HG03039 (cell line): ENCODE results near the gene SORBS1.

ENCODE experiments used
- ATAC-seq: cut with Tn5 transposase; IDR thresholded peaks from one replicate; pipeline ENCODE4 v1.9.1; 2021; ENCODE audit warnings: mild to moderate bottlenecking, moderate library complexity; ENCODE audit not compliant: unreplicated experiment

SORBS1 gene

GRCh38 chr10:95416270-95416669 is 144.9 kb downstream of the SORBS1 start:
- no peak for ATAC-seq

DNA sequence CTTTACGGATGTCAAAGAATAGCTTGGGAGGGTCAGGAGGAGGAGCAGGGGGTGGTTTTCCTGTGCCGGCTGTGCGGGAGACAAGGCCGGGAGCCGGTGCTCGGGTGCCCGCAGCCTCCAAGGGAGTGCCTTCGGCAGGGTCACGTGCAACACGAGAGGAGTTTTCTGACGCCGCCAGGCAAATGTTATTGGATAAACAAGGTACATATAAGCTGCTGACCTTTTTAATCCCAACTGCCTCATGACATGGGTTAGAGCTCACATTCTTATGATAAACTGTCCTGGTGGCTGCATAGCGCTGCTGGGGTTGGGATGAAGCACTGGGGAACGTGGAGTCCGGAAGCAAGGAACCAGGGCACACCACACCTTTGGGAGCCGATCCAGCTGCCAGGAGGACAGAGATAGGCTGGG is 145.5 kb downstream of the SORBS1 start:
- ATAC-seq: no peak

DNA sequence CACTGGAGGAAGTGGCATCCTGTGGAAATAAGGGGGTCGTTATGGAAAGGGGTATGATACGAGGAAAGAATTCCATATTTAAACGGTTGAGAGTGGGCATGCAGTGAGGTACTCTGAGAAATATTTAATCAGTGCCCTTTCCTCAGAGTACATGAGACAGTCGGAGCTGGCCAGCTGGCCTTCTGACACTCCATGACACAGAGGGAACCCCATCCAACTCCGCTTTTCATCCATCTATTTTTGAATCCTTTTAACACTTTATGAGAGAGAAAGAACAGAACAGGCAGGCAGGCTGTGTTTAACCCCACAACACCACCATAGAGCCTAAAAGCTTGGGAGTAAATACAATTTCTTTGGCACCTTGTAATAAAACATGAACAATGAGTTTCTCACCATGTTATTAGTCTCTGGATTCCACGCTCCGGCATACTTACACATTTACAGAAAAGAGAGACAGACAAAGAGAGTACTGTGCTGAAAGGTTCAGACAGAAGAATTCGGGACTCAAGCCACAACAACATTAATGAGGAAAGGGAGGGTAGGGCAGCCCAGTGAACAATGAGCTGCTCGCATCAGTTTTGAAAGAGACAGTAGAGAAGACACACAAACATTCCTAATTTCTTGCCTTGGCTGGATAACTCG is 146.2 kb downstream of the SORBS1 start:
- no peak for ATAC-seq

- ATAC-seq: no peak
Measured at GRCh38 chr10:95414016-95414830, 146.9 kb downstream of the SORBS1 start.

- ATAC-seq: no peak
Measured at GRCh38 chr10:95413588-95413987, 147.6 kb downstream of the SORBS1 start.

- ATAC-seq: no peak
Measured at GRCh38 chr10:95411635-95412034, 149.5 kb downstream of the SORBS1 start.

DNA sequence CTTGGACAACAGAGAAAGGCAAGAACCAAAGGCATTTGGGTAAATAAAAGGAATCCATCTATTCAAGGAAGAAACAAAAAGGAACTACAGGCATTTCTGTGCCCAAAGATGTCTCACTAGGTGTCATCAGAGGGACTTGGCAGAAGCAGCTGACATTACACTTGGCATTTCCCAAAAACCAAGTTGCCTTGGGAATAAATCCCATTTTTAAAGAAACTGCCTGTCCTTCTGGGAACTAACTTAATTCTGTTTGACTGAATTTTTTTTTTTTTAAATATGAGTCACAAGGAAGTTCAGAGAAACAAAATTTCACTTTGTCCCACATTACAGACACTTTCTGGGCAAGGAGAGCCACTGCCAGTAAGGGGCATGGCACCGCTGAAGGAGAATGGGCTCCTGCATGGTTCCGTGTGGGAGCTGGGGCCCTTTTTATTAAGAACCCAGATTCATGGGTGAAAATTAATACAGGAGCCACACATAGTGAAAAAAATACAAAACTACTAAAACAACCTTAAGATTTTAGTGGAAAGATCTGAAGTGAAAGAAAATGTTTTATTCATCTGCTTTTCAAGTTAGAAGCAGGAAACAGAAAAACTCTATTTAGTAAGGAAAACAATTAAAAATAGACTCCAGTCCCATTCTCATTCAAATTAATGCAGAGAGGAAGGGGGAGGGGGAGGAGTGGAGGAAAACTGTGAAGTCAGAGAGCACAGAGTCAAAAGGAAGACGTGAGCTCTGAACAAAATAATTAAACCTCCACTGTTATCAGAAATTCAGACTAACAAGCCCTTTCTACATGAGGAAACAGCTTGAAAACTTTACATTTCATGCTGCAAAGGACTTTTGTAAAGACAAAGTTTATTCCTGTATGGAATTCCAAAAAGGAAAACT is 151.9 kb downstream of the SORBS1 start:
- ATAC-seq: no peak

- ATAC-seq: no peak
Measured at GRCh38 chr10:95408148-95408960, 152.8 kb downstream of the SORBS1 start.

GRCh38 chr10:95407546-95407945 is 153.6 kb downstream of the SORBS1 start:
- no peak for ATAC-seq

DNA sequence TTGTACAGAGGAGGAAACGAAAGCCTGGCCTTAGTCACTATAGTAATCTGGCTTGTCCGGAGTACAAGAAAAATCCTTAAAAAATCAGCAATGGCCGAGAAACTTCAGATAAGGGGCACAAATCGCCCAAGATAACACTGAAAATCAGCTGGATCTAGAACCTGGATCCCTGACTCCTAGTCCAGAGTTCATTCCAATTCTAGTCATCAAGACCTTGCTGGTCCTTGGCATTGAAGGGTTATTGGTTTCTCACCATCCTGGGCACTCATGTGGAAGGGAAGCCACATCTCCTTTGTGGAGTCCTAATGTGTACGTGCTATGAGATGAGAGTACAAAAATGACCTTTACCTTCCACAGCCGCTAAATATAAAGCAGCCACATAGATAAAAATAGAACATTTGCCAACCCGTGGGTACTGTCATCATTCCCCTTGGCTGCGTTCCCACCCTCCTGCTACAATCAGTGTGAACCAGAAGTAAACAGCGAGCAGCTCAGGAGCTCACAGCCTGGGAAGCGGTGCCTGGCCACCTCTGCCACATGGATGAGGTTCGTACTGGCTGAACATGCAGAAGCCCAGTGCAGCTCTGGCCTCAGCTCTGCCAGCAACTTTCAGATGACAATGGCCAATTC is 154.4 kb downstream of the SORBS1 start:
- ATAC-seq: no peak

GRCh38 chr10:95405655-95406054 is 155.5 kb downstream of the SORBS1 start:
- ATAC-seq: no peak

DNA sequence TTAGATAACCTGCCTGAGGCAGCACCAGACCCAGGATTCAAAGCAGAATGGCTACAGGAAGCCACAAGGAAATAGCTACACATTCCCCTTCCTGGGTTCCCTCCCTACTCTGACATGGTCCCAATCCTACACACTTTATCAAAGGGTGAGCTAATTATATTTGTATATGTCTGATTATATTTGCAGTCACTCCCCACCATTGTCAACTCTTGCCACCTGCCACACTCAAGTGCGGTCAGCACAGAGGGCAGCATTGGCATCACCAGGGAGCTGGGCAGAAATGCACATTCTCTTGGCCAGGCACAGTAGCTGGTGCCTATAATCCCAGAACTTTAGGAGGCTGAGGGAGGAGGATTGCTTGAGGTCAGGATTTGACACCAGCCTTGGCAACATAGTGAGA is 156.3 kb downstream of the SORBS1 start:
- no peak for ATAC-seq

- no peak for ATAC-seq
Measured at GRCh38 chr10:95404462-95404858, 156.7 kb downstream of the SORBS1 start.

GRCh38 chr10:95403700-95404461 is 157.3 kb downstream of the SORBS1 start:
- ATAC-seq: no peak

DNA sequence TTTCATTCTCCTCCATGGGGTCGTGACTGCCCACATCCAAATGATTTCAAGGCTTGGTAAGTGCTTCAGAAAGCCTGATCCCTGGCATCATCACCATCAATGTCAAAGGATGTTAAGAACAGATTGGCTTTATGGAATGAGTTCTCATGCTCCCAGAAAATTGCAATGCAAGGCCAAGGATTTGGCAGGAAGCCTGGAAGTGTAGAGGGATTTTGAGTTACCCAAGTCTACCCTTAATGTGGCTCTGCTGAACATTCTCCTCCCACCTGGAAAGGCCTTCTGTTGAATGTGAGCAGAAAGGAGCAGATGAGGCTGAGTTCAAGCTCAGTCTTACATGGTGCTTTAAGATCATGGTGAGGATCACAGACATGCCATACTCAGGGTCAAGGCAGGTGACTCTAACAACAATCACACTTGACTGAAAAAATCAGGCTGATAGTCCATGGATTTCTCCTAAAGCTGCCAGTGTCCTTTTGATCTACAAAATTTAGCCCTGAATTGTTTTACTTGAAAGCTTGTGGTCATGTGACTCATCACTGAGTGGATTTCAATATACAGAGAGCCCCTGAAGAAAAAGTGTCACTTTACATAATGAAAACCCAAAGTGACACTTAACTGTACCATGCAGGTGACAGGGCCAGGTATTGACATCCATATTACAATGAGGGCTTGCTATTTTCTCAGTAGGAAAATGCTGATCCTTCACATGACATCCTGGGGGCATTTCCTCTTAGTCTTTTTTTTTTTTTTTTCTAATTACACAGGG is 159.3 kb downstream of the SORBS1 start:
- ATAC-seq: no peak

DNA sequence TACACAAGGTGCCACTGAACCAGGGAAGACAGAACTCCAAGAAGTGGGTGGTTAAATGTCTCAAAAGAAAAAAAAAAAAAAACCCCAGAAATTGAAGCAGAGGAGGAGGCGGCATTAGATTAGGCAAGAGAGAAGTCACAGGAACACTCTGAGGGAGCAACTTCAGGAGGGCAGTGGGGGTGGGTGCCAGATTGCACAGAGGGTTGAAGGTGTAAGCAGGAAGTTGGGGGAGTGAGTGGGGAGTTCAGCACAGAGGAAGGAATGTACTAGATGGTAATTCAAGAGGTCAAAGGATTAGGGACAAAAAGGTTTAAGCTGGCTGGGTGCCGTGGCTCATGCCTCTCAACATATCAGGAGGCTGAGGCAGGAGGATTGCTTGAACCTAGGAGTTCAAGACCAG is 160.4 kb downstream of the SORBS1 start:
- ATAC-seq: no peak

DNA sequence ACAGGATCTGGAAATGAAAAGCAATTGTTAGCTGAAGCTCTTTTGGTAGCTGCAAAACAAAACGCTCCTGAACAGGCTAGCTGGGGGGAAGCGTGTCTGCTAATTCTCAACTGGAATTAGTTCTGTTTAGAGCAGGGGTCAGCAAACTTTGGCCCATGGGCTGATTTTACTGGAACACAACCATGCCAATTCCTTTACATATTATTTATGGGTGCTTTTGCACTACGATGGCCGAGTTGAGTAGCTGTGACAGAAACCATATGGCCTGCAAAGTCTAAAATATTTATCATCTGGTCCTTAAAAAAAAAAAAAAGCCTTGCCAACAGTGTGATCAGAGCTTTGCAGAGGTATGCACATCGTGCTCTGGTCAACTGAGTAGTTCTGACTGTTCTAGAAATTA is 162.0 kb downstream of the SORBS1 start:
- ATAC-seq: no peak

GRCh38 chr10:95397747-95398146 is 163.4 kb downstream of the SORBS1 start:
- ATAC-seq: no peak

GRCh38 chr10:95395947-95396449 is 165.2 kb downstream of the SORBS1 start:
- ATAC-seq: no peak
